Loucy (cell line): Measurements from ENCODE around the gene NMUR1.

ENCODE experiments used
- H2AFZ ChIP-seq: fragments of 200-600 bp; sonication (generic); 2 replicates; pipeline ENCODE4 v1.6.0; 2016; ENCODE audit warnings: antibody characterized with exemption, mild to moderate bottlenecking, low read length, moderate library complexity
- H3F3A ChIP-seq: fragments of 200-600 bp; 2 replicates; pipeline ENCODE4 v1.6.0; 2016; ENCODE audit warnings: antibody characterized with exemption, low read depth, mild to moderate bottlenecking
- H3K27me3 ChIP-seq: fragments of 200-600 bp; sonication (generic); 2 replicates; pipeline ENCODE4 v1.6.1; 2014; ENCODE audit warnings: low read length, mild to moderate bottlenecking; ENCODE audit not compliant: insufficient read depth, poor library complexity, severe bottlenecking
- H3K36me3 ChIP-seq: fragments of 200-600 bp; sonication (generic); 2 replicates; pipeline ENCODE4 v1.6.1; 2016; ENCODE audit warnings: low read length; ENCODE audit not compliant: insufficient read depth
- H3K4me1 ChIP-seq: fragments of 200-600 bp; sonication (generic); 2 replicates; pipeline ENCODE4 v1.5.1; 2014; ENCODE audit warnings: low read length, mild to moderate bottlenecking; ENCODE audit not compliant: insufficient read depth, poor library complexity, severe bottlenecking
- H3K4me2 ChIP-seq: fragments of 200-600 bp; sonication (generic); 2 replicates; pipeline ENCODE4 v1.6.0; 2014; ENCODE audit warnings: antibody characterized with exemption, low read length, low read depth, mild to moderate bottlenecking; ENCODE audit not compliant: poor library complexity, severe bottlenecking
- H3K4me3 ChIP-seq: fragments of 200-600 bp; sonication (generic); 2 replicates; pipeline ENCODE4 v1.5.1; 2014; ENCODE audit warnings: low read length, mild to moderate bottlenecking, mixed read lengths; ENCODE audit not compliant: poor library complexity, severe bottlenecking
- H3K79me2 ChIP-seq: fragments of 200-600 bp; sonication (generic); 2 replicates; pipeline ENCODE4 v1.6.1; 2014; ENCODE audit warnings: low read length; ENCODE audit not compliant: insufficient read depth
- H3K9ac ChIP-seq: fragments of 200-600 bp; sonication (generic); 2 replicates; pipeline ENCODE4 v1.6.0; 2014; ENCODE audit warnings: mild to moderate bottlenecking, low read depth, low read length, moderate library complexity; ENCODE audit not compliant: poor library complexity, severe bottlenecking
- H3K9me2 ChIP-seq: fragments of 200-600 bp; sonication (generic); replicated peaks from 2 replicates; pipeline ENCODE4 v1.6.1; 2016; ENCODE audit warnings: low read depth, low read length, mixed read lengths
- H3K9me3 ChIP-seq: fragments of 200-600 bp; sonication (generic); 2 replicates; pipeline ENCODE4 v1.6.1; 2014; ENCODE audit warnings: mild to moderate bottlenecking, antibody characterized with exemption, low read length, low read depth; ENCODE audit not compliant: insufficient read depth
- H4K20me1 ChIP-seq: fragments of 200-600 bp; sonication (generic); 2 replicates; pipeline ENCODE4 v1.6.0; 2014; ENCODE audit warnings: antibody characterized with exemption, low read length, mild to moderate bottlenecking; ENCODE audit not compliant: insufficient read depth, poor library complexity, severe bottlenecking
- CTCF ChIP-seq: fragments of 200-600 bp; sonication (generic); conservative IDR thresholded peaks from 2 replicates; pipeline ENCODE4 v1.5.1; 2014; ENCODE audit warnings: mild to moderate bottlenecking, antibody characterized with exemption, low read length
- EZH2phosphoT487 ChIP-seq: fragments of 200-600 bp; IDR thresholded peaks from 2 replicates; pipeline ENCODE4 v1.6.1; 2018; ENCODE audit warnings: antibody characterized with exemption, mild to moderate bottlenecking, moderate library complexity, borderline replicate concordance

Gene NMUR1

GRCh38 chr2:231541645-231542044 is 11.4 kb upstream of the NMUR1 start:
- H4K20me1 ChIP-seq: no peaks in the 10 kb centered on the region
- TF ChIP-seq EZH2phosphoT487 (no peak), CTCF (peak; percentile 77)
- H3K4me2 ChIP-seq: no peak overlapping the region
- H3F3A ChIP-seq: peaks cover 6% of the 10 kb centered on the region
- no peak overlapping the region for H3K9ac ChIP-seq
- H3K9me3 ChIP-seq: peaks cover 13% of the 10 kb centered on the region
- no peaks in the 10 kb centered on the region for H3K9me2 ChIP-seq
- H3K79me2 ChIP-seq: no peaks in the 10 kb centered on the region
- peaks cover 37% of the 10 kb centered on the region for H3K4me1 ChIP-seq
- H3K4me3 ChIP-seq: no peak overlapping the region
- no peak overlapping the region for H2AFZ ChIP-seq
- no peaks in the 10 kb centered on the region for H3K27me3 ChIP-seq
- no peaks in the 10 kb centered on the region for H3K36me3 ChIP-seq

- no peaks in the 10 kb centered on the region for H3K27me3 ChIP-seq
These were observed 9.7 kb upstream of the NMUR1 start for GRCh38 chr2:231539991-231540390.

GRCh38 chr2:231535961-231536360 is 5.7 kb upstream of the NMUR1 start:
- no peaks in the 10 kb centered on the region for H3K9me2 ChIP-seq
- H3K27me3 ChIP-seq: no peaks in the 10 kb centered on the region
- no peaks in the 10 kb centered on the region for H3K9me3 ChIP-seq
- H3K36me3 ChIP-seq: no peaks in the 10 kb centered on the region
- H3K4me1 ChIP-seq: peaks cover 16% of the 10 kb centered on the region
- no peaks in the 10 kb centered on the region for H3F3A ChIP-seq
- H2AFZ ChIP-seq: no peak overlapping the region
- no peak overlapping the region for H3K4me3 ChIP-seq
- H3K9ac ChIP-seq: no peak overlapping the region
- no peaks in the 10 kb centered on the region for H3K79me2 ChIP-seq
- TF ChIP-seq EZH2phosphoT487: no peak
- no peak for TF ChIP-seq CTCF
- H3K4me2 ChIP-seq: no peak overlapping the region
- no peaks in the 10 kb centered on the region for H4K20me1 ChIP-seq

More at GRCh38 chr2:231539991-231540390, 9.7 kb upstream of the NMUR1 start:
- Histone ChIP-seq H3K9me3 (peaks cover 13% of the 10 kb centered on the region), H3K4me1 (peaks cover 28% of the 10 kb centered on the region), H3K9me2 (no peaks in the 10 kb centered on the region), H3K4me2 (peak overlapping the region; percentile 1), H2AFZ (peak overlapping the region; percentile 42), H3K9ac (no peak overlapping the region), H3K79me2 (no peaks in the 10 kb centered on the region), H3K36me3 (no peaks in the 10 kb centered on the region), H3K4me3 (no peak overlapping the region), H4K20me1 (no peaks in the 10 kb centered on the region), H3F3A (0 out of 2 replicates have a peak, but pooled peaks cover under 1% of the 10 kb centered on the region)
- TF ChIP-seq CTCF: no peak
- TF ChIP-seq EZH2phosphoT487: no peak
